Measurements from ENCODE around the gene SS18L1.

GRCh38 chr20:62142252-62143080 is 1.1 kb upstream of the SS18L1 start:
- TF ChIP-seq, protein P1, sequence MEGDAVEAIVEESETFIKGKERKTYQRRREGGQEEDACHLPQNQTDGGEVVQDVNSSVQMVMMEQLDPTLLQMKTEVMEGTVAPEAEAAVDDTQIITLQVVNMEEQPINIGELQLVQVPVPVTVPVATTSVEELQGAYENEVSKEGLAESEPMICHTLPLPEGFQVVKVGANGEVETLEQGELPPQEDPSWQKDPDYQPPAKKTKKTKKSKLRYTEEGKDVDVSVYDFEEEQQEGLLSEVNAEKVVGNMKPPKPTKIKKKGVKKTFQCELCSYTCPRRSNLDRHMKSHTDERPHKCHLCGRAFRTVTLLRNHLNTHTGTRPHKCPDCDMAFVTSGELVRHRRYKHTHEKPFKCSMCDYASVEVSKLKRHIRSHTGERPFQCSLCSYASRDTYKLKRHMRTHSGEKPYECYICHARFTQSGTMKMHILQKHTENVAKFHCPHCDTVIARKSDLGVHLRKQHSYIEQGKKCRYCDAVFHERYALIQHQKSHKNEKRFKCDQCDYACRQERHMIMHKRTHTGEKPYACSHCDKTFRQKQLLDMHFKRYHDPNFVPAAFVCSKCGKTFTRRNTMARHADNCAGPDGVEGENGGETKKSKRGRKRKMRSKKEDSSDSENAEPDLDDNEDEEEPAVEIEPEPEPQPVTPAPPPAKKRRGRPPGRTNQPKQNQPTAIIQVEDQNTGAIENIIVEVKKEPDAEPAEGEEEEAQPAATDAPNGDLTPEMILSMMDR (IDR thresholded peaks at IDR 0.05), result no peak
- TF ChIP-seq POLR2A (IDR thresholded peaks at IDR 0.05), result no peak
